ENCODE results near the gene KDM4C.

Gene KDM4C

GRCh38 chr9:7115606-7116005, 357.8 kb downstream of the KDM4C start:
- no peak for DNase-seq

- no peak for DNase-seq
These were observed 360.1 kb downstream of the KDM4C start for GRCh38 chr9:7117676-7118561.

DNA sequence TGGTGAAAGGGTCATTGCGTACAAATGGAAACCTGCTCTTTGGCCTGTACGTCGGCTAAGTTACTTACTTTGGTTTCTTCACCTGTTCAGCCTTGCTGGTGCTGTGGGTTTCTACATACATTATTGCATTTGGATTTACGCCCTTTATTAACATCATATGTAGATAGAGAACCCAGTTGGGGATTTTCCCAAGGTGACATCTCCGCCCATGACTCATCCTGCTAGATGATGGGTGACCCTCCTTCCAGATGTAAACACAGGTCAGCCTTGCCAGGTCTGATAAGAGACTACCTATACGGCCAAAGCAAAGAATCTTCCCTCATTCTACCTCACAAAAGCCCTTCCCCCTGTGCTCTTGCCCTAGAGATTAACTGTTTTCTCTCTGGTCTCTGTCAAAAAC, 360.9 kb downstream of the KDM4C start:
- DNase-seq = no peak

DNA sequence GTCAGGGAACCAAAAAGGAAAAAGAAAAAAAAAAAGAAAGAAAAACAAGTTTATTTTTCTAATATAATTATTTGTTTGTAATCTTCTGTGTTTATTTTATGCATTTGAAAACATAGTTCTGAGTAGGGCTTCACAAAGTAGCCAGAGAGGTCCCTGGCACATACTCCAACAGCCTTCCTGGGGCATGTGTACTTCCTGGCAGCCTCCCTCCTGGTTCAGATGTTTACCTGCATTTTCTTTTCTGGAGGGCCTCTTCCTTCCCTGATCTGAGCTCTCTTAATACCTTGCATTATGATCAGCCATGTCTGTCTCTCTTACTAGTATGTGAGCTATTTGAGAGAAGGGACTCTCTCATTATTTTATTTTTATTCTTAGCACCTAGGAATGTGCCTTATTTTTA, 361.8 kb downstream of the KDM4C start:
- no peak for DNase-seq

- no peak for DNase-seq
These were observed 363.3 kb downstream of the KDM4C start for GRCh38 chr9:7121055-7121454.

DNA sequence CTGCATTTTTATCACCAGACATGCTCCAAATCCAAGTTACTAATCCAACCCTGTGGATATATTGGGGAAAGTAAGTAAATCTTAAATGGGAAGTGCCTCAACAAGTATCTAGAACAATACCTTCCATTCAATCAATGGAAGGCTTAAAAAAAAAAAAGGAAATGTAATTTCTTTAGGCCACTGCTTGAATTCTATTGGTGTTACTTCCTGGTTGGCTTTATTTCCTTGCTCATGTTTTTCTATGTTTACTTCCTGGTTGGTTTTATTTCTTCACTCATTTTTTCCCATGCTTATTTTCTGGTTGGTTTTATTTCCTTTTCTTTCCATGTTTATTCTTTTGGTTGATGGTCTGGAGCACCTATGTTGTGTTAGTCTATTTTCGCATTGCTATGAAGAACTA, 363.9 kb downstream of the KDM4C start:
- no peak for DNase-seq

DNA sequence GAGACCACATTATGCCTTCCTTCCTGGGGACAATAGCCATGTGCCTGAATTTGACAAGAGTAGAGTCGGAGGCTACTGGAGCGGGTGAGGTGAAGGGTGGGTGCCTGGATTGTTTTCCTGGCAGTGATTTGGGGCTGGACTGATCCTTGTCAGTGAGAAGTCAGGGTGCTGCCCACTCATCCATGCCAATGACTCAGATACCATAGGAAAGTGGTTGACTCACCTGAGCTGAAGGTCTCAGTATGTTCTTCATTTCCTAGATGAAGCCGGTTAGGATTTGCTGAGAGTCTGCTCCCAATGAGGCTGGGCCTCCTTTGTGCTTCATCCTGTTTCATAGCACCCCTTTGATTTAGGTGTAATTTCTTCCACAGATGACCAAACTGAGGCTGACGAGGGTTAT, 366.0 kb downstream of the KDM4C start:
- DNase-seq = no peak

DNA sequence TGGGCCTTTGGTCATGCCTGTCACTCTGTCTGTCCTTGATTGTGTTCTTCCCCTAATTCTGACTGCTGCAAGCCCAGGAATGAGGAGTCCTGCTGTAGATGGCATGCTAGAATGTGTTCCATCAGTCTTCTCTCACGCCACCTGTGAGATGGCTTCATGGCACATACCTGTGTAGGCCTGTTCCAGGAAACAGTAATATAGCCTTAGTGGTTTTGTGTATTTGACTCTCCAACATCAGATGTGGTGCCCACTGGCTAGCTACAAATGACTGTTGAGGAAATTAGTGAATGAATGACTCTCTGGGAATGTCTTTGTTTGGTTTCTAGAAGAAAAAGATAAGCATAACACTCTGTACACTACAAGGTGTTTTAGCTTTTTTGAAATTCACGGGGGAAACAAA, 367.5 kb downstream of the KDM4C start:
- no peak for DNase-seq

GRCh38 chr9:7129391-7129790, 371.6 kb downstream of the KDM4C start:
- no peak for DNase-seq

DNA sequence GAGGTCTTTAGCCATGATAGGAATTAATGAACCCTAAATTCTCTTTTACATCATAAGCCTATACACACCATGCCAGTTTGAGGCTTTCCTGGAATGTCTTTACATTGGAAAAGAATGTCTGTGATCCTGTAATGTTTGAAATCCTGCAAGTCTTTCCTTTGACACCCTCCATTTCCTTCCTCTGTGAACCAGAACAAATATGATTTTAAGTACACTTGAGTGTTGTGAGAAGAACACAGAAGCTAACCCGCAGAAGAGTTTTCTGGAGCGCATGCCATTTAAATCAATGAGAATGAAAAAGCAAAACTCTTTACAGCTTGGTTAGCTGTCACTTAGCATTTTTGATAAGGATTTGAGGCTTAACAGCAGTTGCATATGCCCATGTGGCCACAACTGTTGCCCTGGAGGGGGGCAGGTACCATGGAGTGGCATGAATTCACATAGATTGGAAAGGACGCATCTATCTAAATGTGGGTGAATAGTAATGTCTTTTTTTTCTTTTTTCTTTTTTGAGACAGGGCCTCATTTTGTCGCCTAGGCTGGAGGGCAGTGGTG, 372.6 kb downstream of the KDM4C start:
- no peak for DNase-seq

GRCh38 chr9:7132605-7133004, 374.8 kb downstream of the KDM4C start:
- DNase-seq = no peak

- no peak for DNase-seq
These were observed 378.0 kb downstream of the KDM4C start for GRCh38 chr9:7135735-7136134.

GRCh38 chr9:7137040-7137439, 379.3 kb downstream of the KDM4C start:
- no peak for DNase-seq

DNA sequence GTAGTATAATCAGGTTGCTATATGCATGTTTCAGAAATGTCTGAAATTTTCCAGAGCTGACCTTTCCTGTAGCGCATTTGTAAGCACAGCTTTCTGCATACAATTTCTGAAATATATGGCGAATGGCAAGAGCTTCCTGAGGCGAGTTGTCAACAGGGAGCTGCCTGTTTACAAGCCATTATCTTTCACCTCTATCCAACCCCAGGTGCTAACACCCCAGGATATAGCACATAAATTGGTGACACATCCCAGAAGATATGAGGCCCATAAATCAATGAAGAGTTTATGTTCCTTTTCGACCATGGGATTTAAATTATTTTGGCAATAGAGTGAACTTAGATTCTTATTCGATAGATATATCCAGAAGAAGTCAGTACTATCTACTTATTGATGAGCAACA, 379.8 kb downstream of the KDM4C start:
- no peak for DNase-seq

- DNase-seq = no peak
These were observed 382.1 kb downstream of the KDM4C start for GRCh38 chr9:7139886-7140285.

GRCh38 chr9:7140401-7140800, 382.6 kb downstream of the KDM4C start:
- DNase-seq = no peak

DNA sequence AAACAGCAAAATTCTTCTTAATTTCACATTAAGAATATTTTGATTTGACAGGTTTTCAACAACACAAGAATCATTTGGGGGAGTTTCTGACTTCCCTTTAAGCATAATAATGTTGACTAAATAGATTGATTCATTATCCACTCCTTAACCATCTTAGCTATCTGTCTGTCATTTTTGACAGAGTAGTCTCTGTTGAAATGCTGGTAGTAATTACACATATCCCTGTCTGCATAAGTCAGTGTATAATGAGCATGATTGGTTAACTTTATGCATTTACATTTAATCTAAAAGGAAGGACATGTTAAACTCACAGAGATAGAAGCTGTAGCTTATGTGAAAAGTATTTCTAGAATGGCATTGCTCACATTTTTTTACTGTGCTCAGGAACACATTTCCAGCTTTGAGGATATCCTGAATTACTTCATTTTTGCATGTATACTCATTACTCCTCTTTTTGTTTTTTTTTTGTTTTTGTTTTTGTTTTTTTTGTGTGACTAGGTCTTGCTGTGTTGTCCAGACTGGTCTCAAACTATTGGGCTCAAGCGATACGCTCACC, 385.9 kb downstream of the KDM4C start:
- no peak for DNase-seq

GRCh38 chr9:7144265-7145046, 386.7 kb downstream of the KDM4C start:
- no peak for DNase-seq

- no peak for DNase-seq
These were observed 387.7 kb downstream of the KDM4C start for GRCh38 chr9:7145361-7146069.

DNA sequence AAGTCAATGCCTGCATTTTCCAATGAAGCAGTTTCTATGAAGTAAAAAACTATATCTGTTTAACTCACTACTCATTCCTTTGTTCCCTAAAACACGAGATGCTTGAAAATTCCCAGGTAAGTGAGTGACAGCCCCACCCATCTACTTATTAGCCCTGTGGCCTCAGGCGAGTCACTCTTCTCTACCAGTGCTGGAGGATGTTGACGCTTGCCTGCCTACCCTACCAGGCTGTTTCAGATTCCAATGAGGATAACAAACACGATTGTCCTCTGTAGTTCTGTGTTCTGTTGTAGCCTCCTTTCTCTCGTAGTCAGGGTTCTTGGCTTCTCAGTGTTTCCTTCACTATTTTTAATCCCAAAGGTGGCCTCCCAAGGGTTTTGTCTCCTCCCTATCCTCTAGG, 388.8 kb downstream of the KDM4C start:
- no peak for DNase-seq

- DNase-seq = no peak
These were observed 389.6 kb downstream of the KDM4C start for GRCh38 chr9:7147121-7148090.
